ENCODE data around the gene LAGE3. TPM values are rescaled to one million over a fixed set of nuclear protein-coding genes. Genes with fewer than 3 reads are reported as not detected.

LAGE3 gene
- polyA plus RNA-seq, 1 experiment: 17.8 TPM

- H3K36me3 ChIP-seq (ENCODE audit: control insufficient read depth, insufficient read depth, low read length): peaks cover 13% of the 10 kb centered on the region
- ChIA-PET CTCF (interaction anchor here (1.1 kb wide), 1 partner anchor 43 kb away, joined by 4 read pairs; the partner anchor contains the start of gene RPL10), POLR2A (no interaction called here)
- DNase-seq (ENCODE audit: low read depth): no peak
- TF ChIP-seq CTCF (IDR thresholded peaks at IDR 0.05; ENCODE audit: insufficient read depth, low read depth, low read length): no peak
- no peak overlapping the region for H3K4me3 ChIP-seq (ENCODE audit: low read depth, low read length)
- H3K27me3 ChIP-seq (ENCODE audit: control insufficient read depth, insufficient read depth, low read length): no peaks in the 10 kb centered on the region
Measured at GRCh38 chrX:154441984-154442707, 36.9 kb downstream of the LAGE3 start.

DNA sequence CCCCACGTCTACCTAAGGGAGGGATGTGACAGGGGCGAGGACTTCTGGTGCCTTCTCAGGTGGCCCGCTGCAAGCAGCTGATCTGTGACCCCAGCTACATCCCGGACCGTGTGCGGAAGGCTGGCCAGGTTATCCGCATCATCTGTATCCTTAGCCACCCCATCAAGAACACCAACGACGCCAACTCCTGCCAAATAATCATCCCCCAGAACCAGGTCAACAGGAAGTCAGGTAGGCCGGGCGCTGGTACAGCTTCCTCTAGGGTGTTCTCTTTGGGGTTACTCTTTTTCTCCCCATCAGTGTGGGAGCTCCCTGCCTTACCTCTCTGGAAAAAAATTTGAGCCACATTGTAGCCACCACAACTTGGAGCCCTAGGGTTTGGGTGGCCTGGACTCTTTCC, 37.5 kb downstream of the LAGE3 start:
- POLR2A ChIA-PET: no interaction called here
- CTCF ChIA-PET: interaction anchor here (1.1 kb wide), 1 partner anchor 43 kb away, joined by 4 read pairs; the partner anchor contains the start of gene RPL10

DNA sequence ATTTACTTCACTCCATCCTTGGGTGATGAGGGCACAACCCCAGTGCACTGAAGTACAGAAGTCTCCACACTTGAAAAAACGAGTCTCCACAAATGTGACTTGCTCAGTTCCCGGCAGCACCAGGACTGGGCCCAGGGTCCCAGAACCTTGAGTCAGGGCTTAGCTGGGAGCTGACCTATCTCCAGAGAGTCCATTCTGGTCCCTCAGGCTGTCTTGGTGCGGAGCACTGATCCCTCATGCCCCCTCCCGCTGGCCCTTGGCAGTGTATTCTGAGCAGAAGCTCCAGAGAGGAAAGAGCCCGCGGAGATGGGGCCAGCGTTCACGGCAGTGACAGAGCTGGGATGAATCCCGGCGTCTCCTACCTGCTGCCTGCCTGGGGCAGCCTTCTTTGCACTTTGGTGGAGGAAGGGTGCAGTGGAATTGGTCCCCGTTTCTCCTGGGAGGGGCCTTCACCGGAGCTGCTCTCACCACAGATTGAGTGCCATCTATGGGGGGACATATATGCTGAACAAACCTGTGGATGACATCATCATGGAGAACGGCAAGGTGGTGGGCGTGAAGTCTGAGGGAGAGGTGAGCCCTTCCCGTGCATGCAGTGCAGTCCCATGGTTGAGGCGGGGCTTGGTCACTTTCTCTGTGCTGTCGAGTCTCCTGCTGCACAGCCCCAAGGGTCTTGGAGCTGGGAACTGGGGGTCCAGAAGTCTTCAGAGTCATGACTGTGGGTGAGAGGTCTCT, 38.3 kb downstream of the LAGE3 start:
- no peak for DNase-seq (ENCODE audit: low read depth)
- Histone ChIP-seq H3K36me3 (ENCODE audit: control insufficient read depth, insufficient read depth, low read length) (peaks cover 12% of the 10 kb centered on the region), H3K4me3 (ENCODE audit: low read depth, low read length) (no peak overlapping the region), H3K27me3 (ENCODE audit: control insufficient read depth, insufficient read depth, low read length) (no peaks in the 10 kb centered on the region)
- ChIA-PET POLR2A (no interaction called here), CTCF (interaction anchor here (1.2 kb wide), 1 partner anchor 42 kb away, joined by 4 read pairs; no protein-coding TSS in a partner anchor)
- no peak for TF ChIP-seq CTCF (IDR thresholded peaks at IDR 0.05; ENCODE audit: insufficient read depth, low read depth, low read length)

More for the DNA sequence above, 37.5 kb downstream of the LAGE3 start:
- Histone ChIP-seq H3K36me3 (ENCODE audit: control insufficient read depth, insufficient read depth, low read length) (peaks cover 13% of the 10 kb centered on the region), H3K27me3 (ENCODE audit: control insufficient read depth, insufficient read depth, low read length) (no peaks in the 10 kb centered on the region), H3K4me3 (ENCODE audit: low read depth, low read length) (no peak overlapping the region)
- TF ChIP-seq CTCF (IDR thresholded peaks at IDR 0.05; ENCODE audit: insufficient read depth, low read depth, low read length): no peak
- no peak for DNase-seq (ENCODE audit: low read depth)

- CTCF ChIA-PET: no interaction called here
- H3K4me3 ChIP-seq (ENCODE audit: low read depth, low read length): no peak overlapping the region
- H3K36me3 ChIP-seq (ENCODE audit: control insufficient read depth, insufficient read depth, low read length): peaks cover 17% of the 10 kb centered on the region
- no peaks in the 10 kb centered on the region for H3K27me3 ChIP-seq (ENCODE audit: control insufficient read depth, insufficient read depth, low read length)
- POLR2A ChIA-PET: no interaction called here
- no peak for DNase-seq (ENCODE audit: low read depth)
- TF ChIP-seq CTCF (IDR thresholded peaks at IDR 0.05; ENCODE audit: insufficient read depth, low read depth, low read length): no peak
Measured at GRCh38 chrX:154439841-154440240, 39.2 kb downstream of the LAGE3 start.

Data from BJ (cell line).